HG03097 (cell line): Measurements from ENCODE around the gene LIN54.
"Not testable (repeated sequence)": the region's sequence is repeated elsewhere in the genome, so short reads cannot be mapped to it uniquely, and the experiment has no call there.

Experiments
- ATAC-seq: cut with Tn5 transposase; IDR thresholded peaks from one replicate; pipeline ENCODE4 v1.9.1; 2021; ENCODE audit not compliant: unreplicated experiment, low FRiP score

Gene LIN54

GRCh38 chr4:82951196-82951595 lies 59.4 kb downstream of the LIN54 start:
- ATAC-seq, result no peak

DNA sequence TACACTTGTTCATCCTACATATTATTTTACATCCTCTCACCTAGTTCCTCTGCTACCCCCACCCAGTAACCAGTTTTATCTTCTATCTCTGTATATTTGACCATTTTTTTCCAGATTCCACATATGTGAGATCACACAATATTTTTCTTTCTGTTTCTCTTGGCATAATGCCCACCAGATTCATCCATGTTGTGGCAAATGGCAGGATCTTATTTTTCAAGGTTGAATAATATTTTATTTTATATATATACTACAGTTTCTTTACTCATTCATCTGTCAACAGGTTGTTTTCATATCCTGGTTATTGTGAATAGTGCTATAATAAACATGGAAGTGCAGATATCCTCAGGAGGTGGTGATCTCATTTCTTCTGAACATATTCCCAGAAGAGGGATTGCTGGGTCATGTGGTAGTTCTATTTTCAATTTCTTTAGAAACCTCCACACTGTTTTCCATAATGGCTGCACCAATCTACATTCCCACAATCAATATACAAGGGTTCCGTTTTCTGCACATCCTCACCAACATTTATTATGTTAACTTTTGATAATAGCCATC lies 61.9 kb downstream of the LIN54 start:
- ATAC-seq, result no peak

- no peak for ATAC-seq
Observed at GRCh38 chr4:82947498-82947897, 63.1 kb downstream of the LIN54 start.

DNA sequence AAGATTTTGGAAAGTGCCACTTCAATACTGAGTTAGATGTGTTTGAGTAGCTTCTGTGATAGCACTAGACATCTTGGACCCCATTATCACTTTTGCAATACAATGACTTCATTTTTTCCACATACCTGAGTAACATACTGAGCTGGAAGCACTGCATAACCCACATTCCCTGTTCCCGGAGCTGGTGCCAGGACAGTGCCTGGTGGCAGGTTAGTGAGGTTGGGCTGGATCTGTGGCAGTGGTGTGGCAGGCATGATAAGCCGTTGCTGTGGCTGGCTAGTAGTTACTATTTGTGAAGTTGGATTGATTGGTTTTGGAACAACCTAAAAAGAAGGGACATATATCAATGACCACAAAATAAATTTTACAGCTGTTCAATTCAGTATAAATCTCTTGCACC lies 71.2 kb downstream of the LIN54 start:
- ATAC-seq, result no peak

DNA sequence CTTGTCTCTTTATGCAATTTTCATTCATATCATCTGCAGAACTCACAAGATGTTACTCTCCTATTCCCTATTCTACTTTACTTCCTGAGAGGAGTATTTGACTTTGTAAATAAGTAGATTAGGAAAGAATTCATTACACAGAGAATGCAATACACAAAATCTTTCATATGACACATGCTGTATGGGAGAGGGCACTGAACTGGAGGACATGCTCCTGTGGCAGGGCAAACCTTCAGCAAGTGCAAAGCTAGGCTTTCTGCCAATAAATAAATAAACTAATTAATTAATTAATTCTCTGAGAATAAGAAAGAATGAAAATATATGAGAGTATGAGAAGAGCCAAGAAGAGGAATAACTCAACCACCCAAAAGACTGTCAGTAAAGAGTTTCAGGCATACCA lies 76.2 kb downstream of the LIN54 start:
- no peak for ATAC-seq

- no peak for ATAC-seq
Observed at GRCh38 chr4:82930848-82931755, 79.5 kb downstream of the LIN54 start.

DNA sequence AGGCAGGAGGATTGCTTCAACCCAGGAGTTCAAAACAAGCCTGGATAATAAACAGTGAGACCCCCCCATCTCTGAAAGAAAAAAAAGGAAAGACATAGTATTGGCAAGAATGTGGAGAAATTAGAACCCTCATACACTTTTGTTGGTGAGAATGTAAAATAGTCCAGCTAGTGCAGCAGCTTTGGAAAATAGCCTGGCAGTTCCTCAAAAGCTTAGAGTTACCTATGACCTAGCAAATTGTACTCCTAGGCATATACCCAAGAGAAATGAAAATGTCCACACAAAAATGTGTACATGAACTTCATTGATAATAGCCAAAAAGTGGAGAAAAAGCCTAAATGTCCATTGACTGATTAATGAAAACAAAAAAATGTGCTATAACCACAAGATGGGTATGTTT lies 88.8 kb downstream of the LIN54 start:
- ATAC-seq, result no peak

DNA sequence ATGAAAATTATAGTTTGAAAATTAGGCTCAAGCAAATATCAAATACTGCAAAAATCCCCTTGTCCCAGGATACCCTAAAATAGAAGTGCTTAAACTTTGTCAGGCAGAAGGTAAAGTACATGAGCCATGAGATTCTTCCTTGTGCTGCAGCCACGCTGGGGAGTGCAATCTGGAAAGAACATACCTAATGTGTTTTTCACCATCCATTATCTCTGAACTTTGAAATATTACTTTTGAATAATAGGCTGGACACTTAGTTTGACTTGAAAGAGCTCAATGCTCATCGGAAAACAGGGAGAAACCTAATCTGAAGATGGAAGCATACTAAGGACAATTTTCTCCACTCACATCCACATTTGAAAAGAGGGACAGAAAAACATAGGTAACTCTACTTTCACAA lies 91.2 kb downstream of the LIN54 start:
- no peak for ATAC-seq

- ATAC-seq, result no peak
Observed at GRCh38 chr4:82918091-82918490, 92.5 kb downstream of the LIN54 start.

DNA sequence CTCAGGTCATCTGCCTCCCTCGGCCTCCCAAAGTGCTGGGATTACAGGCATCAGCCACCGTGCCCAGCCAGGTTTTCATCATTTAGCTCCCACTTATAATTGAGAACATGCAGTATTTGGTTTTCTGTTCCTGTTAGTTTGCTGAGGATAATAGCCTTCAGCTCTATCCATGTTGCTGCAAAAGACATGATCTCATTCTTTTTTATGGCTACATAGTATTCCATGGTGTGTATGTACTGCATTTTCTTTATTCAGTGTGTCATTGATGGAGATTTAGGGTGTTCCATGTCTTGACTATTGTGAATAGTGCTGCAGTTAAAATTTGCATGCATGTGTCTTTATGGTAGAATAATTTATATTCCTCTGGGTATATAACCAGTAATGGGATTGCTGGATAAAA lies 96.7 kb downstream of the LIN54 start:
- not testable (repeated sequence) for ATAC-seq

DNA sequence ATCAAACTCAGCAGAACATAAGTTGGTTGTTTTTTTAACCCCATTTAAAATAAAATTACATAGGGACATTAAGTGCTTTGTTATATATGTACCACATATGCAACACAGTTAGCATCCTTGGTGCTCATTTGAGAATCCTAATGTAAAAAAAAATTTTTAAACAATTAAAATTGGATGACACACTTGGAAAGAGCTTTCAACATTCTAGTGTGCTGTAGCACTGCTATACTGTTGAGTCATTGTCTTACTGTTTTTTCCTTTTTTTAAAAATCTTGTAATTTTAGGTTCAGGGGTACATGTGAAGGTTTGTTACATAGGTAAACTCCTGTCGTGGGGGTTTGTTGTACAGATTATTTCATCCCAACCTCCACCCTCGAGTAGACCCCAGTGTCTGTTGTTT lies 97.3 kb downstream of the LIN54 start:
- no peak for ATAC-seq

DNA sequence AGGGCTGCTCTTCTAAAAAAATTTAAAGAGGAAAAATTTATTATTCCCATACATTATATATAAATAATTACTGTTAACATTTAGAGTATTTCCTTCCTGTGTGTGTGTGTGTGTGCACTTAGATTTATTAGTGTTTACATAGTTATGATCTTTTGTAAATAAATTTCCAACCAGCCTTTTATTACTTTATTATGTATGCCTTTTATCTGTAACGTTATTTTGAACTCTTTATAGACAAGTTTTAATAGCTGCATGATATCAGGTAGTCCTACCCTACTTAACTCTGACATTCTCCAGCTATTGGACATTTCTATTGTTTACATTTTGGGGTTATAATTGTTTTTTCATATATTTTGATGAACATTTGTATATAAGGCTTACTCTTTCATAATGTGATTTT lies 101.3 kb downstream of the LIN54 start:
- ATAC-seq, result no peak

DNA sequence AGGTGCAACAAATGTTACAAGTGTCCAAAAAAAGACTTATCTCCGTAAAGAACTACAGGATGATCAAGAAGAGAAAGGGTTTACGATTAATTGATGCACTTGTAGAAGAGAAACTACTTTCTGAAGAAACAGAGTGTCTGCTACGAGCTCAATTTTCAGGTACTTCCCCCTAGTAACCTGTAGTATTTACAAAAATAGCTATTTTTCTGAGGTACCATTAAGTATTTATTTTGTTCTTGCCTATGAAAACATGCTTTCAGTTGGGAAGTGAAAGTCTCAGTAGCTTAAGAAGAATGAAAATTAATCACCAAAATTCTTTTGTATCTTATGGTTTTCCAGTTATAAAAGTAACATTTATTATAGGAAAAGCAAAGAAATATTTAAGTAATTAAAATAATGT lies 104.2 kb downstream of the LIN54 start:
- no peak for ATAC-seq

DNA sequence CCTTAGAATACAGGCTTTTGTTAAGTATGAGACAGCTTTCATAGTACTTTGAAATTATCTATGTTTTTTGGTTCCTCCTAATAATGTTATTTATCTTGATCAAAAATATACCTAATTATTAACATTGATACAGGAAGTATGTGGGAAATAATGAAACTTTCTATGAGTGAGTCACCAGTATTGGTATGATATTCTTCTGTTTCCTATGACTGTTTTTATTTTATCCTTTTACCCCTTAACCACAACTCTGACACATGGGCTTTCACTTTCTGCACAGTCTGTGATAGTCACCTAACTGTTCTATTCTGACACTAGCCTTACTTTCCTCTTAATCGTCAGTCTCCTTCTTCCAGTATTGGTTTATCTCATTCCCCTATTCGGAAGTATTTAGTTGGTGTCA lies 105.4 kb downstream of the LIN54 start:
- ATAC-seq, result peak; percentile 45

DNA sequence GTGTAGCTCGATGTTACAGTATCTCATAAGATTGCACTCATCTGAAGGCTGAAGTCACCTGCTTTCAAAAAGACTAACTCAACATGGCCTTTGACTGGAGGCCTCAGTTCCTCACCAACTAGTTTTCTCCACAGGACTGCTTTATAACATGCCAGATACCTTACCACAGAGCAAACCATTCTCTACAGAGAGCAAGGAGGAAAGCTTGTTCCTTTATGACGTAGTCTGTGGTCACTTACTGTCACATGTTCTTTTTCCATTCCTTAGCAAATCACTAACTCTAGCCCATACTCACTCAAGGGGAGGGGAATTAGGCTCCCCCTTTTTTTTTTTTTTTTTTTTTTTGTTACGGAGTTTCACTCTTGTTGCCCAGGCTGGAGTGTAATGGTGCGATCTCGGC lies 106.9 kb downstream of the LIN54 start:
- no peak for ATAC-seq

DNA sequence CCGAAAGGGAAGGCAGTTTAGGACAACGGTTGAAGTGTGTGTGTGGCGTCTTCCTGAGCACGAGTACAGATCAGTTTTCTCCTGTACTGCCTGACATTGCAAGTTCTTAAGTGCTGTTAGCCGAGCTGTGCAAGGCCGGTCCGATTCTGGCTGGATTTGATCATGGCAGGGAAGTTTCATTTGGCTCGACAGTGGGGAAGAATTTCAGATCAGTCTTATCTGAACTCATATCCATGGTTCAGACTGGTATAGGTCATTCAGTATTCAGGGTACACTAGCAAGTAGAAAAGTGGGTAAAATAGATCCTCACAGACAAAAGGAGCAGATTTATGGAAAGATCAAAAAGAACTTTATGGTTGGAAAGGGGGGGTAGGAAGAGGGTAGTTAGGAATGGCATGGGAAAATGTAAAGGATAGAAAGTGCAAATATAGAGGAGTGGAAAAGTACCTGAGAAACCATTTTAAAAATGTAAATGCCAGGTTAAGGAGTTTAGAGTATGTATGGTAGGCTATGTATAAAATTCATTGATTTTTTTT lies 109.4 kb downstream of the LIN54 start:
- no peak for ATAC-seq

DNA sequence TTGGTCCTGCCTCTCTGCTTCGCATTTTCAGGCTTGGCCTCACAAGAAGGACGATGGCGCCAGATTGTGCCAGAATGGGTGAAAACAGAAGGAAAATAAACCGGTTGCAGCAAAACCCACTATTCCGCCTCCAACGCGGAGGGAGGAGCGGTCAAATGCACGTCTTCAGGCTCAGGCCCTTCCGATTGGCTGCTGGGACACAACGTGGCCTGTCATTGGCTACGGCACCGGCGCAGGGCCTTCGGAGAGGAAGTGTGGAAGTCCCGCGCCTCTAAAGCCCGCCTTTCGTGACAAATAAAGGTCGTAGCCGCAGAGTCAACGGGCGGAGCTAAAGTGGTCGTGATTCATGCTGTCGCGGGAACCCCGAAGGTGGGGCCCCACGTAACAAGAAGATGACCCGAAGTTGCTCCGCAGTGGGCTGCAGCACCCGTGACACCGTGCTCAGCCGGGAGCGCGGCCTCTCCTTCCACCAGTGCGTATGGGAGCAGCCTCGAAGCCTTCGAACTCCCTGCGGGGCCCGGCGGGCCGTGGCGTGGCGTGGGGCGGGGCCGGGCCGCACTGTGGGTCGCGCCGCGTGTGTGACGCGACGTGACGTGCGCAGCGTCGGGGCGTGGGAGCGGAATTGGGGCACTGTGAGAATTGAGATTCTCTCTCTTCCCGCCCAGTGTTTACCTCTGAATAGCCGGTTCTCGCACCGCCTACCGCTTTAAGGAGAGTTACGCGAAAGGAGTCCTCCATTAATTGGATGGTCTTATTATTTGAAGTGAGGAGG lies 110.0 kb downstream of the LIN54 start, which contains the start of gene THAP9:
Gene THAP9, plus strand, starts transcription at position 325 of the 772 bp plus-strand sequence. Its CDS starts 68 bp downstream, at position 393.
- ATAC-seq, result peak; percentile 85

DNA sequence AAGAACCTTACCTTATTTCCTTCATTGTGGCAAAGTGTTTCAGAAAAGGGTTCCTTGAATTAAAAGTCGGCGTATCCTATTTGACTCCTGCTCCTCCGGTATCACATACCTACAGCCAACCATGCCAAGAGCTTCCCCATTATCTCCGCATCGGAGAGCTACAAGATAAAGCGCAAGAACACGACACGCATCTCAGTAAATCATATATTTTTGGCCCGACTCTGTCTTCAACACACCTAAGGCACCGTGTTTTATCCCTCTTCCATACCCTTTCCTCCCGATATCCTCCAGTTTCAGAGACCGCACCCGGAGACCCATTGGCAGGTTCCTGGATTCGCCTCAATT lies 110.6 kb downstream of the LIN54 start:
- ATAC-seq, result peak; percentile 4

GRCh38 chr4:82899374-82900065 lies 111.1 kb downstream of the LIN54 start:
- no peak for ATAC-seq

- ATAC-seq, result no peak
Observed at GRCh38 chr4:82898322-82899243, 112.0 kb downstream of the LIN54 start.
